Panc1 (cell line): ENCODE measurements around the gene FAT1.

Experiments used
- POLR2AphosphoS5 ChIP-seq: IDR thresholded peaks from 2 replicates; pipeline ENCODE4 v1.6.1; 2012; ENCODE audit warnings: mild to moderate bottlenecking, low read depth, low read length, moderate library complexity
- SIN3A ChIP-seq: IDR thresholded peaks from 2 replicates; pipeline ENCODE4 v1.6.1; 2012; ENCODE audit warnings: low read depth, mild to moderate bottlenecking, low read length, moderate library complexity, borderline replicate concordance; ENCODE audit not compliant: insufficient read depth
- TCF7L2 ChIP-seq: IDR thresholded peaks from 2 replicates; pipeline ENCODE4 v1.6.1; 2011; ENCODE audit warnings: mild to moderate bottlenecking, low read depth, low read length, inconsistent platforms
- TF ChIP-seq, protein P1 (sequence below): fragments of 450-650 bp; IDR thresholded peaks from 2 replicates; pipeline ENCODE4 v1.5.1; 2017; ENCODE audit warnings: mild to moderate bottlenecking

DNA sequence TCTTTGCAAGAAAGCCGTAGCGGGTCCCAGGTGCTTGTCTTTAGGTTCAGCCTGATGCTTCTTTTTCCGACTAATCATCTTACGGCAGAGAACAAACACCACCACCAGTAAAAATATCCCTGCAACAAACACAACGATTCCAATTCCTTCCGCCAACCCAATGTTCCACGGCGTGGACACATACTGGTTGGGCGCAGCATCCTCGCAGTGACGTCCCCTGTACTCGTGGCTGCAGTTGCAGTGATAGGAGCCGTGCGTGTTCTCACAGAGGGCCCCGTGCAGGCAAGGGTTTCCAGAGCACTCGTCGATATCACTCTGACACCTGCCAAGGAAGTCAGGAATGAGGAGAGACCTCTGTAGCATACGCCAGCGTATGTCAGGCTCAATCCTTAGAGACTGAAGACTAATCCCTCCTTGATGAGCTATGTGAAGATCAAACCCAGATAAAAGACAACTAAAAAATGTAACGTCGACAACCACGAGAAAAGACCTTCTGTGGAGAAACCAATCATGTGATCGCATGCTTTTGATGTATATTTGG is 126.7 kb downstream of the FAT1 start:
- no peak for TF ChIP-seq TCF7L2
- TF ChIP-seq, protein P1, sequence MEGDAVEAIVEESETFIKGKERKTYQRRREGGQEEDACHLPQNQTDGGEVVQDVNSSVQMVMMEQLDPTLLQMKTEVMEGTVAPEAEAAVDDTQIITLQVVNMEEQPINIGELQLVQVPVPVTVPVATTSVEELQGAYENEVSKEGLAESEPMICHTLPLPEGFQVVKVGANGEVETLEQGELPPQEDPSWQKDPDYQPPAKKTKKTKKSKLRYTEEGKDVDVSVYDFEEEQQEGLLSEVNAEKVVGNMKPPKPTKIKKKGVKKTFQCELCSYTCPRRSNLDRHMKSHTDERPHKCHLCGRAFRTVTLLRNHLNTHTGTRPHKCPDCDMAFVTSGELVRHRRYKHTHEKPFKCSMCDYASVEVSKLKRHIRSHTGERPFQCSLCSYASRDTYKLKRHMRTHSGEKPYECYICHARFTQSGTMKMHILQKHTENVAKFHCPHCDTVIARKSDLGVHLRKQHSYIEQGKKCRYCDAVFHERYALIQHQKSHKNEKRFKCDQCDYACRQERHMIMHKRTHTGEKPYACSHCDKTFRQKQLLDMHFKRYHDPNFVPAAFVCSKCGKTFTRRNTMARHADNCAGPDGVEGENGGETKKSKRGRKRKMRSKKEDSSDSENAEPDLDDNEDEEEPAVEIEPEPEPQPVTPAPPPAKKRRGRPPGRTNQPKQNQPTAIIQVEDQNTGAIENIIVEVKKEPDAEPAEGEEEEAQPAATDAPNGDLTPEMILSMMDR = no peak
- no peak for TF ChIP-seq SIN3A
- TF ChIP-seq POLR2AphosphoS5 = no peak
